SK-N-SH treated with all-trans-retinoic acid at 6 μM for 48 hours (cell line): ENCODE data around the gene THBS3.
"Not testable (repeated sequence)": the region's sequence is repeated elsewhere in the genome, so short reads cannot be mapped to it uniquely, and the experiment has no call there.

Source experiments
- ATAC-seq: fragments of 200-7000 bp; cut with Tn5 transposase; 3 replicates; pipeline ENCODE4 v1.9.1; 2020; ENCODE audit warnings: mild to moderate bottlenecking, moderate library complexity
- ARNTL ChIP-seq: fragments of 450-650 bp; formaldehyde crosslinking; IDR thresholded peaks from 2 replicates; pipeline ENCODE4 v1.5.0; 2020; ENCODE audit warnings: low read depth, mild to moderate bottlenecking, moderate library complexity, borderline replicate concordance
- BACH2 ChIP-seq: fragments of 250-450 bp; sonication (Bioruptor Pico); IDR thresholded peaks from 2 replicates; pipeline ENCODE4 v1.9.0; 2021; ENCODE audit warnings: mild to moderate bottlenecking, borderline replicate concordance
- CREB5 ChIP-seq: fragments of 250-450 bp; sonication (Bioruptor Pico); IDR thresholded peaks from 2 replicates; pipeline ENCODE4 v1.5.1; 2020; ENCODE audit warnings: low read depth, mild to moderate bottlenecking, moderate library complexity
- CSDC2 ChIP-seq: fragments of 250-450 bp; sonication (Bioruptor Pico); IDR thresholded peaks from 2 replicates; pipeline ENCODE4 v1.5.0; 2020; ENCODE audit warnings: mild to moderate bottlenecking, moderate library complexity
- ESRRG ChIP-seq: fragments of 250-450 bp; sonication (Bioruptor Pico); IDR thresholded peaks from 2 replicates; pipeline ENCODE4 v1.6.1; 2021; ENCODE audit warnings: mild to moderate bottlenecking
- GLIS3 ChIP-seq: fragments of 250-450 bp; sonication (Bioruptor Pico); IDR thresholded peaks from 2 replicates; pipeline ENCODE4 v1.5.0; 2020; ENCODE audit warnings: mild to moderate bottlenecking, moderate library complexity
- ISL1 ChIP-seq: fragments of 250-450 bp; sonication (Bioruptor Pico); IDR thresholded peaks from 2 replicates; pipeline ENCODE4 v2.1.2; 2022; ENCODE audit warnings: mild to moderate bottlenecking, moderate library complexity
- PATZ1 ChIP-seq: fragments of 250-450 bp; sonication (Bioruptor Pico); IDR thresholded peaks from 2 replicates; pipeline ENCODE4 v1.8.0; 2020; ENCODE audit warnings: mild to moderate bottlenecking, moderate library complexity, borderline replicate concordance
- POU6F1 ChIP-seq: fragments of 250-450 bp; sonication (Bioruptor Pico); IDR thresholded peaks from 2 replicates; pipeline ENCODE4 v1.8.0; 2021; ENCODE audit warnings: low read depth, mild to moderate bottlenecking, moderate library complexity, borderline replicate concordance
- PPARA ChIP-seq: fragments of 250-450 bp; sonication (Bioruptor Pico); IDR thresholded peaks from 2 replicates; pipeline ENCODE4 v1.5.0; 2020; ENCODE audit warnings: mild to moderate bottlenecking, borderline replicate concordance
- RARB ChIP-seq: fragments of 250-450 bp; sonication (Bioruptor Pico); IDR thresholded peaks from 2 replicates; pipeline ENCODE4 v1.8.0; 2021; ENCODE audit warnings: mild to moderate bottlenecking, moderate library complexity
- SNAI2 ChIP-seq: fragments of 250-450 bp; sonication (Bioruptor Pico); IDR thresholded peaks from 2 replicates; pipeline ENCODE4 v1.5.0; 2020; ENCODE audit warnings: mild to moderate bottlenecking, moderate library complexity
- TCF4 ChIP-seq: fragments of 250-450 bp; sonication (Bioruptor Pico); IDR thresholded peaks from 2 replicates; pipeline ENCODE4 v1.8.0; 2021; ENCODE audit warnings: mild to moderate bottlenecking, moderate library complexity, borderline replicate concordance
- TOX ChIP-seq: fragments of 250-450 bp; sonication (Bioruptor Pico); IDR thresholded peaks from 2 replicates; pipeline ENCODE4 v1.8.0; 2021; ENCODE audit warnings: mild to moderate bottlenecking, moderate library complexity, borderline replicate concordance
- TSHZ2 ChIP-seq: fragments of 250-450 bp; sonication (Bioruptor Pico); IDR thresholded peaks from 2 replicates; pipeline ENCODE4 v1.5.0; 2020; ENCODE audit warnings: mild to moderate bottlenecking, moderate library complexity
- ZC3H10 ChIP-seq: fragments of 250-450 bp; sonication (Bioruptor Pico); IDR thresholded peaks from 2 replicates; pipeline ENCODE4 v1.5.1; 2021; ENCODE audit warnings: mild to moderate bottlenecking, moderate library complexity
- ZFP3 ChIP-seq: fragments of 250-450 bp; sonication (Bioruptor Pico); IDR thresholded peaks from 2 replicates; pipeline ENCODE4 v1.5.0; 2020; ENCODE audit warnings: mild to moderate bottlenecking, moderate library complexity
- ZFP30 ChIP-seq: fragments of 450-650 bp; formaldehyde crosslinking; IDR thresholded peaks from 2 replicates; pipeline ENCODE4 v1.5.0; 2022; ENCODE audit warnings: mild to moderate bottlenecking, moderate library complexity
- ZNF565 ChIP-seq: fragments of 450-650 bp; formaldehyde crosslinking; conservative IDR thresholded peaks from 2 replicates; pipeline ENCODE4 v1.5.0; 2020; ENCODE audit warnings: low read depth, mild to moderate bottlenecking, moderate library complexity
- ZNF70 ChIP-seq: fragments of 450-650 bp; formaldehyde crosslinking; IDR thresholded peaks from 2 replicates; pipeline ENCODE4 v1.5.0; 2020; ENCODE audit warnings: mild to moderate bottlenecking, moderate library complexity
- ZNF8 ChIP-seq: fragments of 450-650 bp; formaldehyde crosslinking; IDR thresholded peaks from 2 replicates; pipeline ENCODE4 v1.5.0; 2020; ENCODE audit warnings: mild to moderate bottlenecking, moderate library complexity
- TF ChIP-seq, protein P1 (sequence below): fragments of 250-450 bp; sonication (Bioruptor Pico); IDR thresholded peaks from 2 replicates; pipeline ENCODE4 v1.5.1; 2021; ENCODE audit warnings: mild to moderate bottlenecking, moderate library complexity

Gene THBS3

GRCh38 chr1:155191904-155192303 is 15.8 kb downstream of the THBS3 start:
- ATAC-seq, result no peak
- TF ChIP-seq TSHZ2 (CRISPR knock-in tag) (no peak), ZNF565 (CRISPR knock-in tag) (no peak), CREB5 (no peak), TOX (CRISPR knock-in tag) (no peak), ZNF70 (CRISPR knock-in tag) (no peak), CSDC2 (CRISPR knock-in tag) (no peak), ZFP30 (no peak), ZC3H10 (CRISPR knock-in tag) (no peak), BACH2 (CRISPR knock-in tag) (no peak), POU6F1 (CRISPR knock-in tag) (no peak), ZFP3 (CRISPR knock-in tag) (no peak), PPARA (no peak), ISL1 (no peak), SNAI2 (no peak), PATZ1 (CRISPR knock-in tag) (no peak), ZNF8 (no peak), ARNTL (CRISPR knock-in tag) (no peak), TCF4 (CRISPR knock-in tag) (no peak), ESRRG (CRISPR knock-in tag) (no peak), RARB (CRISPR knock-in tag) (no peak)

GRCh38 chr1:155189926-155190325 is 17.8 kb downstream of the THBS3 start:
- not testable (repeated sequence) for ATAC-seq

DNA sequence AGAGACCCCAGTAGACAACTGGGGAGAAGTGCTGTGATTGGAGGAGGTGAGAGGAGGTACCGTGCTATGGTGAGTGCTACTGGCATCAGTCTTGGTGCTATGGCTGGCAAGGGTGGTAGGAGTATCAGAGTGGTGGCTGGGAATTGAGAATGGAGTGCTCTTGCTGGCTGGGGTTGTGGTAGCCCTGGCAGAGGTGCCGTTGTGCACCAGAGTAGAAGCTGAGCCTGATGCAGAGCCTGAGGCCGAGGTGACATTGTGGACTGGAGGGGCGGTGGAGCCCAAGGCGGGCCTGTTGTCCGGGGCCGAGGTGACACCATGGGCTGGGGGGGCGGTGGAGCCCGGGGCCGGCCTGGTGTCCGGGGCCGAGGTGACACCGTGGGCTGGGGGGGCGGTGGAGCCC is 19.4 kb downstream of the THBS3 start:
- no peak for ATAC-seq
- no peak for TF ChIP-seq TCF4 (CRISPR knock-in tag)
- TF ChIP-seq RARB (CRISPR knock-in tag), result no peak
- no peak for TF ChIP-seq PPARA
- TF ChIP-seq ISL1, result no peak
- TF ChIP-seq TOX (CRISPR knock-in tag), result no peak
- TF ChIP-seq CSDC2 (CRISPR knock-in tag), result no peak
- no peak for TF ChIP-seq ARNTL (CRISPR knock-in tag)
- TF ChIP-seq ZFP30, result no peak
- TF ChIP-seq ZFP3 (CRISPR knock-in tag), result no peak
- TF ChIP-seq ZNF70 (CRISPR knock-in tag), result no peak
- no peak for TF ChIP-seq CREB5
- no peak for TF ChIP-seq ZC3H10 (CRISPR knock-in tag)
- TF ChIP-seq, protein P1, sequence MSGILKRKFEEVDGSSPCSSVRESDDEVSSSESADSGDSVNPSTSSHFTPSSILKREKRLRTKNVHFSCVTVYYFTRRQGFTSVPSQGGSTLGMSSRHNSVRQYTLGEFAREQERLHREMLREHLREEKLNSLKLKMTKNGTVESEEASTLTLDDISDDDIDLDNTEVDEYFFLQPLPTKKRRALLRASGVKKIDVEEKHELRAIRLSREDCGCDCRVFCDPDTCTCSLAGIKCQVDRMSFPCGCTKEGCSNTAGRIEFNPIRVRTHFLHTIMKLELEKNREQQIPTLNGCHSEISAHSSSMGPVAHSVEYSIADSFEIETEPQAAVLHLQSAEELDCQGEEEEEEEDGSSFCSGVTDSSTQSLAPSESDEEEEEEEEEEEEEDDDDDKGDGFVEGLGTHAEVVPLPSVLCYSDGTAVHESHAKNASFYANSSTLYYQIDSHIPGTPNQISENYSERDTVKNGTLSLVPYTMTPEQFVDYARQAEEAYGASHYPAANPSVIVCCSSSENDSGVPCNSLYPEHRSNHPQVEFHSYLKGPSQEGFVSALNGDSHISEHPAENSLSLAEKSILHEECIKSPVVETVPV (CRISPR knock-in tag), result no peak
- TF ChIP-seq PATZ1 (CRISPR knock-in tag), result no peak
- TF ChIP-seq ZNF565 (CRISPR knock-in tag), result no peak
- TF ChIP-seq GLIS3 (CRISPR knock-in tag), result no peak
- no peak for TF ChIP-seq POU6F1 (CRISPR knock-in tag)
- TF ChIP-seq BACH2 (CRISPR knock-in tag), result no peak
